GM12892 (cell line): ENCODE measurements around the gene RMND5B.
"Not testable (repeated sequence)": the region's sequence is repeated elsewhere in the genome, so short reads cannot be mapped to it uniquely, and the experiment has no call there.

Source experiments
- POLR2A ChIP-seq: IDR thresholded peaks from 2 replicates; pipeline ENCODE4 v1.6.1; 2011; ENCODE audit warnings: low read depth, low read length, control low read depth
- POLR2AphosphoS5 ChIP-seq: IDR thresholded peaks from 2 replicates; pipeline ENCODE4 v1.6.1; 2011; ENCODE audit warnings: low read depth, low read length, control low read depth

DNA sequence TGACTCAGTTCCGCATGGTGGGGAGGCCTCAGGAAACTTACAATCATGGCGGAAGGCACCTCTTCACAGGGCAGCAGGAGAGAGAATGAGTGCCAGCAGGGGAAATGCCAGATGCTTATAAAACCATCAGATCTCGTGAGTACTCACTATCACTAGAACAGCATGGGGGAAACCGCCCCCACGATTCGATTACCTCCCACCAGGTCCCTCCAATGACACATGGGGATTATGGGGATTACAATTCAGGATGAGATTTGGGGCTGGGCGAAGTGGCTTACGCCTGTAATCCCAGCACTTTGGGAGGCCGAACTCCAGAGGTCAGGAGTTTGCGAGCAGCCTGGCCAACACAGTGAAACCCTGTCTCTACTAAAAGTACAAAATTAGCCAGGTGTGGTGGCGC is 67.3 kb downstream of the RMND5B start:
- not testable (repeated sequence) for TF ChIP-seq POLR2A, POLR2AphosphoS5
